Epithelial cell of esophagus (primary cell): ENCODE data around the gene LRIG1.

Experiments
- DNase-seq: peaks from one replicate; pipeline ENCODE4 v3.0.0; 2010; ENCODE audit warnings: low read depth
- H3K4me3 ChIP-seq: 2 replicates; pipeline ENCODE4 v1.5.1; 2011; ENCODE audit warnings: mild to moderate bottlenecking, low read length, control low read depth
- TF ChIP-seq, protein P1 (sequence below): IDR thresholded peaks from 2 replicates; pipeline ENCODE4 v1.5.1; 2011; ENCODE audit warnings: low read depth, mild to moderate bottlenecking, low read length, control low read depth, inconsistent platforms; ENCODE audit not compliant: insufficient read depth; ENCODE audit errors: missing control alignments

LRIG1 gene

DNA sequence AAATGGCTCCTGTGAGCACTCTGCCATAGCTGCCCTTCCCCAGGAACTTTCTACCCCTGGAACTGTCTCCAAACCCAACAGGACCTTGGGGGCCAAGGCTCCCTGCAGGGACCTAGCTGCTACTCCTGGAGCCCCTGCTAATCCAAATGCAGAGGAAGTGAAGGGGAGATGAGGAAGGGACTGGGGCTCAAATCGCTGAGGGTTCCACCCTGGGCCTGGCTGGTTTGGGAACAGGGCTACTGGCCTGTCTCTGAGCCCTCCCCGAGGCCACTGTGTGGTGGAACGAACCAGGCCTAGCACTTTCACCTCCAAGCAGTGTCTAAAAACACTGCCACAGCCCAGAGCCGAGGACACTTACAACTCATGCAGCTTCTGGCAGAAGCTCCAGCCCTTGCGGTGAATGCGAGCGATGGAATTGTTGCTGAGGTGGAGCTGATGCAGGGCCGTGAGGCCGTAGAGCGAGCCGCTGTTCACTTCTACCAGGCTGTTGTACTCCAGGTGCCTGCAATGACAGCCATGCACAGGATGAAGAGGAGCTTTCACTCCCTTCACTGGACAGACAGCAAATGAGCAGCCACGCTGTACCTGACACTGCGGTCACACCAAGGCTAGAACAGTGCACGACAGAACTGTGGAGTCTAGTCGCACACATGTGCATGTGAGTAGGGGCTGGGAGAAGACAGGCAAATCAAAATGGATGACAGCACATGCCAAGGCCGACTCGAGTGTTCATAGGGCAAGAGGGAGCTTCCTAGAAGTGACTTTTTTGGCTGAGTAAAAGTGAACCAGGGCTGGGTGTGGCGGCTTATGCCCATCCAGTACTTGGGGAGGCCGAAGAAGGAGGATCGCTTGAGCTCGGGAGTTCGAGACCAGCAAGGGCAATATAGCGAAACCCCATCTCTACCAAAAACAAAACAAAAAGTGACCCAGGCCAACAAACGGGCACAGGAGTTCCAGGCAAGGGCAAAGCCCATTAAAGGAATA is 90.8 kb downstream of the LRIG1 start:
- TF ChIP-seq, protein P1, sequence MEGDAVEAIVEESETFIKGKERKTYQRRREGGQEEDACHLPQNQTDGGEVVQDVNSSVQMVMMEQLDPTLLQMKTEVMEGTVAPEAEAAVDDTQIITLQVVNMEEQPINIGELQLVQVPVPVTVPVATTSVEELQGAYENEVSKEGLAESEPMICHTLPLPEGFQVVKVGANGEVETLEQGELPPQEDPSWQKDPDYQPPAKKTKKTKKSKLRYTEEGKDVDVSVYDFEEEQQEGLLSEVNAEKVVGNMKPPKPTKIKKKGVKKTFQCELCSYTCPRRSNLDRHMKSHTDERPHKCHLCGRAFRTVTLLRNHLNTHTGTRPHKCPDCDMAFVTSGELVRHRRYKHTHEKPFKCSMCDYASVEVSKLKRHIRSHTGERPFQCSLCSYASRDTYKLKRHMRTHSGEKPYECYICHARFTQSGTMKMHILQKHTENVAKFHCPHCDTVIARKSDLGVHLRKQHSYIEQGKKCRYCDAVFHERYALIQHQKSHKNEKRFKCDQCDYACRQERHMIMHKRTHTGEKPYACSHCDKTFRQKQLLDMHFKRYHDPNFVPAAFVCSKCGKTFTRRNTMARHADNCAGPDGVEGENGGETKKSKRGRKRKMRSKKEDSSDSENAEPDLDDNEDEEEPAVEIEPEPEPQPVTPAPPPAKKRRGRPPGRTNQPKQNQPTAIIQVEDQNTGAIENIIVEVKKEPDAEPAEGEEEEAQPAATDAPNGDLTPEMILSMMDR, result no peak
- DNase-seq, result no peak
- H3K4me3 ChIP-seq, result no peak overlapping the region

DNA sequence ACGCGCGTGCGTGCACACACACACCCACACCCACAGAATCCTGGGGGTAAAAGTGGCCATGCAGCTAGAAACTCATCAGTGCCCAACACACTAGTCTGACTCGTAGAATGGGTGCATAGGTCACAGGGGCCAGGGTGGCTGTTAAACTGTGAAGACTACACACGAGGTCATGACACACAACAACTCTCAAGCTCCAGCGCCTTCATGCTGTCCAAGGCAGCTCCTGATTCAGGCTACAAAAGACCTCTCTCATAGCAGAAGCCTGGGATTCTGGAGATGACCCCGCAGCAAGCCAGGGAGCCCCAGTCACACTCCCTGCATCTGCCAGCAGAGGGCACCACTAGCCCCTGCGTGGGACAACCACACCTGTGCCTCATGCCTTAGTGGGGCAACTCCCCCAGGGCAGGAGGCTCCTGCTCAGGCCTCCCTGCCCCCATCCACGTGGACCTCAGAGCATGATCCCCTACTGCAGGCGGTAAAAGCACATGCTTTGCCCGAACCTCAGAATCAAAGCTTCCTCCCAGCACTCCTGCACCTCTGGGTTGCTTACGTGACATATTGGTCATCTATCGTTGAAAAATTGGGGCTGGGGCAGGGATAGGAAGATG is 93.1 kb downstream of the LRIG1 start:
- H3K4me3 ChIP-seq, result no peak overlapping the region
- peak; percentile 59 for DNase-seq
- TF ChIP-seq, protein P1, result peak; percentile 94

DNA sequence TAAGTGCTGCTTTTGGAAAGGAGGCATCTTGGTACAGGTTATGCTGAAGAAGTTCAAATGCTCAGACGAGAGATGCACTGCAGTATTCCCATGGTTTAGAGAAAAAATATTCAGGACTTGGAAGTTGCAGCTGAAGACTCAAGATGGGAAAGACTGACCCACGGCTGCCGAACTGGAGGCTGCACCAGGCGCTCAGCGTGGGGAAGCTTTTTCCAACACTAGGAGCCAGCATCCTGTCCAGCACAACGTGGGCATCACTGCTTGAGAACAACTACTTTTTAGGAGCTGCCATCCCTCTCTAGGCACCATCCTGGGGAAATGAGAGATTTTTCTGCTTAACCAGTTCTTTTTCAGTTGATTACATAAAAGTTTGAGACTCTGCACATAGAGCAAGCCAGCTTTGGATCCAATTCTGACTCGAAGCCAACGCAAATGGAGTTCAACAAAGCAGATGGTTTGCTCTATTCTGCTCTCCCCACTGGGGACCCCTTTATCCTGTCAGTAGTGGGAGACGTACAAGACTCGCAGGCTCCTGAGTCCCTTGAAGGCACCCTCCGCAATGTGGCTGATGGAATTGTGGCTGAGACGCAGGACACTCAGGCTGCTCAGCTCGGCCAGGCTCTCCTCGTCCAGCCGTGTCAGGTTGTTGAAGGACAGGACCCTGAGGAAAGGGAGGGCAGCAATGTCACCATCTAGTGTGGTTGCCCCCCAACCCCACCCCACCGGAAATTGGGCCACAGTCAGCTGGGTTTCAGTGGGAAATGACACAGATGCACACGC is 93.8 kb downstream of the LRIG1 start:
- no peak for DNase-seq

DNA sequence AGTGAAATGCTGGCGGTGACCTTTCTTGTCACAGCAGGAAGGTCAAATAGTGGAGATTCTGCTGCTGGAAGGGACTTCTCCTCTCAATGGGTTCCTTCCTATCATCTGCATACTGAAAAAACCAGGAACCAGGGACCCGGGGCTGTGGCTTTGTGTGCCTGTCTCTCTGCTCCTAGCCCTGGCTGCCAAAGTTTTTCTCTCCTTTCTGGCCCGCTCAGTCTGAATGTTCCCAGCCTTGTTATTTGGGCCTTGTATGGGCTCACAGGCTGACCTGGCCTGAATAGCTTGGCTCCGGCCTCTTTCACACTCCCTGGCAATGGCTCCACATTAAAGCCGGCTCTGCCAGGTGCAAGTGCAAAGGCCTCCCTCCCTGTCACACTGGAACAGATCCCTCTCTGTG is 94.7 kb downstream of the LRIG1 start:
- TF ChIP-seq, protein P1, result no peak
- DNase-seq, result no peak
- no peak overlapping the region for H3K4me3 ChIP-seq

More for the DNA sequence above, 93.8 kb downstream of the LRIG1 start:
- TF ChIP-seq, protein P1, result no peak
- no peak overlapping the region for H3K4me3 ChIP-seq

DNA sequence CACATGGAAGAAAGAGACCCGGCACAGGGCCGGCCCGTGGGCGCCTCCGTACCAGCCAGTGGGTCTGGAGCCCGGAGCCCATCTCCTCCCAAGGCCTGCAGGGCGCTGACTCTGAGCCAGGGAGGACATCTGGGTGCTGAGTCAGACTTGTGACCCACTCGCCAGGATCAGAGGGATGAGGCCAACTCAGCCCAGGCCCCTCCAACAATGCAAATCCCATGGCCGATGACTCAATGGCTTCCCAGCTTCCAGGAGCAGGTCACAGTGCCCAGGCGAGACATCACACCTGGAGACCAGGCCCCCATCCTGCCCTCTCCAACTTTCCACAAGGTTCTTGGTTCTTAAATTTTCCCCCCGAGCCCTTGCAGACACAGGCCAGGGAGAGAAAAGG is 95.1 kb downstream of the LRIG1 start:
- peak; percentile 27 for DNase-seq
- H3K4me3 ChIP-seq, result no peak overlapping the region
- TF ChIP-seq, protein P1, result no peak

DNA sequence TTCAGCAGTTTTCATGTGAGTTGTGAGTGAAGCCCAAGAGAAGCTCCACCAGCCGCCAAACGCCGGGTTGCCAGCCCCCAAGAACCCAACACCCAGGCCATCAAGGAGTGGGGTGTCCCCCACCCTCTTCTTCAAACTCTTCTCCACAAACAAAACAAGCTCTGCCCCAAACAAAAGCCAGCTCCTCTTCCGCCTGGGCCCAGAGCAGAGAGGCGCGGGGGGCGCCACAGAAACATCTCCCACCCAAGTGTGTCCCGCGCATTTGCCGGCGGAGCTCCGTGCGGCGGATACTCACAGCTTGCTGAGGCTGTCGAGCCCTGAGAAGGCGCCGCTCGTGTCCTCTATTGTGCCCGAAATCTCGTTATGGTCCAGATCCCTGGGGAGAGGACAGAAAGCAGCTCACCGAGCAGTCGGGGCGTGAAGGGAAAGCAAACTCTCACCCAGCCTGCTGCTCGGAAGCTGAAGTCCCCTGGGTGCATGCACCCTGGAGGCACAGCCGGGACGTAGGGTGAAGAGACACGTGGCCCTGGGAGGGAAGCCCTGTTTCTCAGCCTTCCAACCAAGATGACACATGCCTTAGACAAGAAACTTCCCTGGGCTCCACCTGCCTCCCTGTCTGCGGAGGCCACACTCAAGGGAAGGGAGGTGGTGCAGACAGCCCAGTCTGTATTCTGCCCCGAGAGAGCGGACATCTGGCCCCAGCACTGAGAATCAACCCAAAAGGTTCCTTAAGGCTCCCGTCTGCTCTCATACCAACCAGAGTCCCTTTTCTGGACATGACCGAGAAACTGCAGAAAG is 95.7 kb downstream of the LRIG1 start:
- TF ChIP-seq, protein P1, result no peak
- H3K4me3 ChIP-seq, result no peak overlapping the region
- no peak for DNase-seq
